IgD-negative memory B cell (primary cell): ENCODE data around the gene FAM180A. TPM values are rescaled to one million over a fixed set of nuclear protein-coding genes. Genes with fewer than 3 reads are reported as not detected.

Experiments
- polyA plus RNA-seq: library from polyadenylated mRNA; unstranded; fragments of 300-500 nt; fragmentation: Illumina TruSeq; gene quantifications from one replicate; pipeline ENCODE4 v1.2.3, GENCODE V29; 2021

FAM180A gene
- polyA plus RNA-seq, 1 donor from 2014 or later: not detected

Other genes with a start within 250 kb of the FAM180A start
- gene CNOT4, start 238.7 kb downstream of the FAM180A start, polyA plus RNA-seq: 17.7 TPM
- gene NUP205, start 190.9 kb downstream of the FAM180A start, polyA plus RNA-seq: 18.0 TPM
- 43.7 TPM for gene STMP1, start 86.3 kb downstream of the FAM180A start, polyA plus RNA-seq
- 0.15 TPM for gene SLC13A4, start 20.6 kb downstream of the FAM180A start, polyA plus RNA-seq
- 235 TPM for gene MTPN, start 228.5 kb upstream of the FAM180A start, polyA plus RNA-seq